IMR-90 (cell line): ENCODE data around the gene SLC26A2. TPM values are rescaled to one million over a fixed set of nuclear protein-coding genes. Genes with fewer than 3 reads are reported as not detected.

Source experiments
- ATAC-seq: fragments of 200-7000 bp; cut with Tn5 transposase; 2 replicates; pipeline ENCODE4 v1.9.1; 2020; ENCODE audit warnings: low read depth, mild to moderate bottlenecking, moderate library complexity
- BruUV-seq: library from RNA; stranded (reverse); fragments of 400-500 nt; replicated peaks from 2 replicates; lab custom pipeline; 2021; lab: Mats Ljungman, UMichigan
- CTCF ChIA-PET: fragments of 300-600 bp; formaldehyde crosslinking; extraction: SDS; loops from one replicate; lab custom pipeline; 2021; ENCODE audit warnings: antibody characterized with exemption; lab: Yijun Ruan, JAX
- POLR2A ChIA-PET: fragments of 300-600 bp; sonication (Branson Sonifier 250); formaldehyde crosslinking; loops from one replicate; lab custom pipeline; 2022; ENCODE audit warnings: antibody characterized with exemption; ENCODE audit not compliant: unreplicated experiment; lab: Charles Lee
- DNase-seq: peaks from one replicate; pipeline ENCODE4 v3.0.0; 2013
- H2AFZ ChIP-seq: replicated peaks from 2 replicates; pipeline ENCODE3; 2013; ENCODE audit warnings: low read length, mild to moderate bottlenecking; ENCODE audit not compliant: poor library complexity
- H2AK5ac ChIP-seq: 2 replicates; pipeline ENCODE4 v1.6.1; 2013; ENCODE audit warnings: low read depth, low read length, inconsistent platforms
- H2AK9ac ChIP-seq: replicated peaks from 2 replicates; pipeline ENCODE3; 2013; ENCODE audit warnings: mild to moderate bottlenecking, low read depth, low read length, moderate library complexity; ENCODE audit not compliant: poor library complexity
- H2BK120ac ChIP-seq: 2 replicates; pipeline ENCODE4 v1.6.1; 2013; ENCODE audit warnings: low read depth, low read length, inconsistent platforms
- H2BK15ac ChIP-seq: 3 replicates; pipeline ENCODE4 v1.6.1; 2013; ENCODE audit warnings: low read depth, low read length, inconsistent platforms
- H2BK20ac ChIP-seq: 2 replicates; pipeline ENCODE4 v1.6.1; 2013; ENCODE audit warnings: low read depth, mild to moderate bottlenecking, inconsistent platforms, low read length, moderate library complexity
- H2BK5ac ChIP-seq: 2 replicates; pipeline ENCODE4 v1.6.1; 2013; ENCODE audit warnings: mild to moderate bottlenecking, low read depth, low read length, inconsistent platforms; ENCODE audit not compliant: poor library complexity, severe bottlenecking
- H3K14ac ChIP-seq: replicated peaks from 2 replicates; pipeline ENCODE4 v1.6.1; 2013; ENCODE audit warnings: low read depth, low read length, inconsistent platforms
- H3K18ac ChIP-seq: 2 replicates; pipeline ENCODE4 v1.6.1; 2013; ENCODE audit warnings: low read depth, low read length, control low read depth
- H3K23ac ChIP-seq: 2 replicates; pipeline ENCODE4 v1.6.1; 2013; ENCODE audit warnings: low read depth, low read length, inconsistent platforms
- H3K27ac ChIP-seq: 2 replicates; pipeline ENCODE4 v1.5.1; 2013; ENCODE audit warnings: mild to moderate bottlenecking, control low read depth, low read length; ENCODE audit not compliant: insufficient read depth
- H3K27me3 ChIP-seq: 2 replicates; pipeline ENCODE4 v1.6.1; 2013; ENCODE audit warnings: low read length; ENCODE audit not compliant: control insufficient read depth, insufficient read depth
- H3K36me3 ChIP-seq: 2 replicates; pipeline ENCODE4 v1.6.1; 2013; ENCODE audit warnings: low read length, mixed read lengths; ENCODE audit not compliant: control insufficient read depth, insufficient read depth
- H3K4ac ChIP-seq: 2 replicates; pipeline ENCODE4 v1.6.1; 2013; ENCODE audit warnings: low read depth, low read length, inconsistent platforms
- H3K4me1 ChIP-seq: 2 replicates; pipeline ENCODE4 v1.6.1; 2013; ENCODE audit warnings: low read length, mixed read lengths; ENCODE audit not compliant: control insufficient read depth, insufficient read depth
- H3K4me2 ChIP-seq: 2 replicates; pipeline ENCODE4 v1.6.1; 2013; ENCODE audit warnings: low read depth, mild to moderate bottlenecking, control low read depth, low read length, moderate library complexity
- H3K4me3 ChIP-seq: 2 replicates; pipeline ENCODE4 v1.5.1; 2013; ENCODE audit warnings: low read depth, mild to moderate bottlenecking, control low read depth, low read length, moderate library complexity; ENCODE audit not compliant: insufficient read depth
- H3K56ac ChIP-seq: 2 replicates; pipeline ENCODE4 v1.6.1; 2013; ENCODE audit warnings: low read length, inconsistent platforms; ENCODE audit not compliant: insufficient read depth; ENCODE audit errors: extremely low read depth
- H3K79me1 ChIP-seq, 2 experiments: 2 replicates each; pipeline ENCODE4 v1.6.1; 2013; ENCODE audit warnings: low read length in 2 of 2, inconsistent platforms in 1 of 2, low read depth in 1 of 2
- H3K9ac ChIP-seq: 2 replicates; pipeline ENCODE4 v1.6.1; 2013; ENCODE audit warnings: low read depth, low read length, control low read depth
- H3K9me1 ChIP-seq: 2 replicates; pipeline ENCODE4 v1.6.1; 2013; ENCODE audit warnings: low read length, inconsistent platforms; ENCODE audit not compliant: insufficient read depth
- H3K9me3 ChIP-seq: 2 replicates; pipeline ENCODE4 v1.6.1; 2013; ENCODE audit warnings: low read length; ENCODE audit not compliant: control insufficient read depth, insufficient read depth
- H4K20me1 ChIP-seq: 2 replicates; pipeline ENCODE4 v1.6.1; 2013; ENCODE audit warnings: low read length, inconsistent platforms; ENCODE audit not compliant: insufficient read depth
- H4K5ac ChIP-seq: 2 replicates; pipeline ENCODE4 v1.6.1; 2013; ENCODE audit warnings: mild to moderate bottlenecking, low read depth, low read length, control low read depth
- H4K8ac ChIP-seq, 2 experiments: 2 replicates each; pipeline ENCODE4 v1.6.1; 2013; ENCODE audit warnings: low read depth in 2 of 2, low read length in 2 of 2, control low read depth in 1 of 2, inconsistent platforms in 1 of 2
- H4K91ac ChIP-seq: 2 replicates; pipeline ENCODE4 v1.6.1; 2013; ENCODE audit warnings: low read depth, low read length, inconsistent platforms; ENCODE audit not compliant: insufficient read depth
- CHD1 ChIP-seq: IDR thresholded peaks from 2 replicates; pipeline ENCODE4 v1.6.1; 2012; ENCODE audit warnings: low read depth, low read length, improper control_type of control experiment
- FOS ChIP-seq: fragments of 150-350 bp; IDR thresholded peaks from 2 replicates; pipeline ENCODE4 v1.6.1; 2016; ENCODE audit warnings: low read depth, low read length
- MAZ ChIP-seq: IDR thresholded peaks from 2 replicates; pipeline ENCODE4 v1.6.1; 2012; ENCODE audit warnings: low read depth, mild to moderate bottlenecking, low read length, improper control_type of control experiment, moderate library complexity, borderline replicate concordance
- MXI1 ChIP-seq: IDR thresholded peaks from 2 replicates; pipeline ENCODE4 v1.6.1; 2012; ENCODE audit warnings: low read depth, mild to moderate bottlenecking, low read length, moderate library complexity, borderline replicate concordance
- POLR2A ChIP-seq: IDR thresholded peaks from 2 replicates; pipeline ENCODE4 v1.6.1; 2012; ENCODE audit warnings: mild to moderate bottlenecking, low read depth, low read length
- RAD21 ChIP-seq: IDR thresholded peaks from 2 replicates; pipeline ENCODE4 v1.6.1; 2012; ENCODE audit warnings: low read length, improper control_type of control experiment
- SMC3 ChIP-seq: fragments of 150-350 bp; IDR thresholded peaks from 2 replicates; pipeline ENCODE4 v1.6.1; 2016; ENCODE audit warnings: low read depth, mild to moderate bottlenecking, antibody characterized with exemption, low read length, moderate library complexity
- WGBS, 2 experiments: methylation state at CpG; one replicate each; pipeline versions ENCODE4 v1.1.5 to v1.1.7; 2013; ENCODE audit warnings: missing lambda C conversion rate in 2 of 2; ENCODE audit not compliant: insufficient read length in 1 of 2; ENCODE audit errors: extremely low coverage in 2 of 2; 5-methylcytosine and 5-hydroxymethylcytosine counted together
- dilution Hi-C: fragments of 300-500 bp; cut with HindIII; formaldehyde crosslinking; loops from one replicate; pipeline ENCODE4 v1.14.3; 2018; ENCODE audit warnings: low sequenced_read_pairs; ENCODE audit not compliant: unreplicated experiment
- in situ Hi-C: fragments of 300-500 bp; cut with MboI; formaldehyde crosslinking; loops from 3 replicates; pipeline ENCODE4 v1.14.3; 2019; ENCODE audit warnings: low sequenced_read_pairs, inconsistent platforms, mixed read lengths
- intact Hi-C: fragments of 100-400 bp; cut with micrococcal nuclease; formaldehyde crosslinking; loops from 2 replicates; pipeline ENCODE4 v1.10.0; 2022
- polyA plus RNA-seq, 3 experiments: library from polyadenylated mRNA; depleted of rRNA; stranded (reverse); fragments of >200 nt; gene quantifications; 2 replicates each; pipeline ENCODE4 v1.2.3, GENCODE V29; 2012; ENCODE audit warnings: low replicate concordance in 1 of 3
- total RNA-seq: library from RNA; depleted of rRNA; stranded (reverse); fragments of >200 nt; gene quantifications from 2 replicates; pipeline ENCODE4 v1.2.3, GENCODE V29; 2012

Gene SLC26A2
- total and polyA plus RNA-seq, 2 of the 4 experiments (the other 2 are of a cell fraction): 2.2 to 9.9 TPM

DNA sequence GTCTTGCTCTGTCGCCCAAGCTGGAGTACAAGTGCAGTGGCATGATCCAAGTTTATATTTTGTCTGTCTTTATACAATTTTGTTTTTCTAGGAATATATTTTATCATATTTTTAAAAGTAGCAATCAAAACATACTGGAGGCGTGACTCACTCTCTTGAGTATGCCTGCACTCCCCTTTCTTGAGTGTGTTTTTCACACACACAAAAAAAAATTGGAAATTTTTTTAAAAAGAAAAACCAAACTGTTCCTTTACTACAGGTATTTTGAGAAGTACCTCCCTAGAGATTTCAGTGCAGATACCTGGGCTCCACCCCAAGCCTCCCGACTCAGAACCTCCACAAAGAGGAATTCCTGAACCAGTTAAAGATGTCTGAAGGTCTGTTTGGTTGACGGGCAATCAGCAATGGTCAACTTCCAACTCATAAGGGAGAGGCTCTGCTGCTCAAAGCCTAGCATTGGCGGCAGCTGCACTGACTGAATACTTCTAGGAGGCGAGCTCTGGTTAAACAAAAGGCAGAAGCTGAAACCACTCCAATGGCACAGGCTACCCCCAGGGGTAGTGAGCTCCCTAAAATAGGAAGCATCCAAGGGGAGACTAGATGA lies 43.4 kb upstream of the SLC26A2 start:
- TF ChIP-seq RAD21: no peak
- no peak for TF ChIP-seq MXI1
- no peak for TF ChIP-seq FOS
- no peak for TF ChIP-seq CHD1
- TF ChIP-seq SMC3: no peak
- no peak for TF ChIP-seq MAZ
- no peak for TF ChIP-seq POLR2A
- ATAC-seq: peak; percentile 59
- no peak overlapping the region for H3K23ac ChIP-seq
- peaks cover 11% of the 10 kb centered on the region for H3K27me3 ChIP-seq
- no TSS peak for BruUV-seq
- no peak overlapping the region for H2AFZ ChIP-seq
- H3K4me3 ChIP-seq: no peak overlapping the region
- dilution Hi-C loops (no loop called here), intact Hi-C loops (no loop called here), in situ Hi-C loops (no loop called here)
- no peak overlapping the region for H4K8ac ChIP-seq
- WGBS, 2 experiments: 86% methylated on average over 1 of the region's 6 CpGs; no CpG with 5 or more reads in 1 of the 2 experiments
- no peak overlapping the region for H2AK9ac ChIP-seq
- H2BK120ac ChIP-seq: no peak overlapping the region
- DNase-seq: peak; percentile 11
- no peaks in the 10 kb centered on the region for H3K9me3 ChIP-seq
- no peak overlapping the region for H3K56ac ChIP-seq
- no peak overlapping the region for H3K27ac ChIP-seq
- no peaks in the 10 kb centered on the region for H3K79me1 ChIP-seq
- no peak overlapping the region for H4K91ac ChIP-seq
- ChIA-PET POLR2A (no interaction called here), CTCF (interaction anchor here (0.8 to 1.4 kb wide), 2 partner anchors 10 to 22 kb away, joined by 3 to 4 read pairs; no protein-coding TSS in a partner anchor)
- H3K9ac ChIP-seq: no peak overlapping the region
- H2AK5ac ChIP-seq: no peak overlapping the region
- H2BK20ac ChIP-seq: no peak overlapping the region
- H2BK15ac ChIP-seq: no peak overlapping the region
- no peaks in the 10 kb centered on the region for H3K36me3 ChIP-seq
- H2BK5ac ChIP-seq: no peak overlapping the region
- no peak overlapping the region for H4K5ac ChIP-seq
- no peak overlapping the region for H3K4me2 ChIP-seq
- no peaks in the 10 kb centered on the region for H3K4me1 ChIP-seq
- no peak overlapping the region for H3K4ac ChIP-seq
- no peaks in the 10 kb centered on the region for H4K20me1 ChIP-seq
- no peak overlapping the region for H3K14ac ChIP-seq
- no peak overlapping the region for H3K18ac ChIP-seq
- H3K9me1 ChIP-seq: 0 out of 2 replicates have a peak, but pooled peaks cover 3% of the 10 kb centered on the region
